ENCODE measurements around the gene SEC24D. TPM values are rescaled to one million over a fixed set of nuclear protein-coding genes. Genes with fewer than 3 reads are reported as not detected.

SEC24D gene
- total RNA-seq, 1 experiment from 2014 or later = 13.4 TPM

GRCh38 chr4:118810991-118811764 is 24.7 kb downstream of the SEC24D start:
- Histone ChIP-seq H3K4me1 (ENCODE audit: control insufficient read depth, insufficient read depth, low read length) (no peaks in the 10 kb centered on the region), H3K36me3 (ENCODE audit: control insufficient read depth, insufficient read depth, low read length) (no peaks in the 10 kb centered on the region; the same call in 1 of the 2 replicates), H3K27ac (ENCODE audit: low read length) (no peak overlapping the region), H3K27me3 (ENCODE audit: control insufficient read depth, insufficient read depth, low read length) (no peaks in the 10 kb centered on the region), H3K4me3 (ENCODE audit: low read depth in 2 of 2, low read length in 2 of 2) (no peak overlapping the region), H3K9me3 (ENCODE audit: control insufficient read depth, insufficient read depth, low read depth, low read length) (no peaks in the 10 kb centered on the region)
- CTCF ChIA-PET = no interaction called here
- no peak for TF ChIP-seq TCF7L2 (IDR thresholded peaks at IDR 0.05; ENCODE audit: low read depth, low read length)
- no peak for TF ChIP-seq SIN3A (IDR thresholded peaks at IDR 0.05; ENCODE audit: borderline replicate concordance, insufficient read depth, low read depth, low read length)
- TF ChIP-seq POLR2AphosphoS5 (IDR thresholded peaks at IDR 0.05; ENCODE audit: low read depth, low read length) = no peak
- TF ChIP-seq, protein P1, sequence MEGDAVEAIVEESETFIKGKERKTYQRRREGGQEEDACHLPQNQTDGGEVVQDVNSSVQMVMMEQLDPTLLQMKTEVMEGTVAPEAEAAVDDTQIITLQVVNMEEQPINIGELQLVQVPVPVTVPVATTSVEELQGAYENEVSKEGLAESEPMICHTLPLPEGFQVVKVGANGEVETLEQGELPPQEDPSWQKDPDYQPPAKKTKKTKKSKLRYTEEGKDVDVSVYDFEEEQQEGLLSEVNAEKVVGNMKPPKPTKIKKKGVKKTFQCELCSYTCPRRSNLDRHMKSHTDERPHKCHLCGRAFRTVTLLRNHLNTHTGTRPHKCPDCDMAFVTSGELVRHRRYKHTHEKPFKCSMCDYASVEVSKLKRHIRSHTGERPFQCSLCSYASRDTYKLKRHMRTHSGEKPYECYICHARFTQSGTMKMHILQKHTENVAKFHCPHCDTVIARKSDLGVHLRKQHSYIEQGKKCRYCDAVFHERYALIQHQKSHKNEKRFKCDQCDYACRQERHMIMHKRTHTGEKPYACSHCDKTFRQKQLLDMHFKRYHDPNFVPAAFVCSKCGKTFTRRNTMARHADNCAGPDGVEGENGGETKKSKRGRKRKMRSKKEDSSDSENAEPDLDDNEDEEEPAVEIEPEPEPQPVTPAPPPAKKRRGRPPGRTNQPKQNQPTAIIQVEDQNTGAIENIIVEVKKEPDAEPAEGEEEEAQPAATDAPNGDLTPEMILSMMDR (IDR thresholded peaks at IDR 0.05) = no peak
- no TSS peak for BruUV-seq (replicated peaks)
- in situ Hi-C loops (cut with HindIII; ENCODE audit: low pct_unique_long_range_greater_than_20kb, low sequenced_read_pairs) (no loop called here), intact Hi-C loops (cut with micrococcal nuclease; ENCODE audit: unreplicated experiment) (no loop called here)
- ATAC-seq (no peak), DNase-seq (ENCODE audit: low read depth, low spot score) (no peak)
- POLR2A ChIA-PET = no interaction called here

- Histone ChIP-seq H3K27ac (ENCODE audit: low read length) (no peak overlapping the region), H3K9me3 (ENCODE audit: control insufficient read depth, insufficient read depth, low read depth, low read length) (no peaks in the 10 kb centered on the region), H3K4me1 (ENCODE audit: control insufficient read depth, insufficient read depth, low read length) (no peaks in the 10 kb centered on the region), H3K36me3 (ENCODE audit: control insufficient read depth, insufficient read depth, low read length) (no peaks in the 10 kb centered on the region), H3K27me3 (ENCODE audit: control insufficient read depth, insufficient read depth, low read length) (no peaks in the 10 kb centered on the region), H3K4me3 (ENCODE audit: low read depth in 2 of 2, low read length in 2 of 2) (no peak overlapping the region)
- intact Hi-C loops (cut with micrococcal nuclease; ENCODE audit: unreplicated experiment) (no loop called here), in situ Hi-C loops (cut with HindIII; ENCODE audit: low pct_unique_long_range_greater_than_20kb, low sequenced_read_pairs) (no loop called here)
- ChIA-PET POLR2A (no interaction called here), CTCF (no interaction called here)
- DNase-seq (ENCODE audit: low read depth, low spot score) = no peak
- TF ChIP-seq, protein P1 (IDR thresholded peaks at IDR 0.05) = no peak
- TF ChIP-seq SIN3A (IDR thresholded peaks at IDR 0.05; ENCODE audit: borderline replicate concordance, insufficient read depth, low read depth, low read length) = no peak
- TF ChIP-seq POLR2AphosphoS5 (IDR thresholded peaks at IDR 0.05; ENCODE audit: low read depth, low read length) = no peak
- no peak for TF ChIP-seq TCF7L2 (IDR thresholded peaks at IDR 0.05; ENCODE audit: low read depth, low read length)
- TF ChIP-seq REST (IDR thresholded peaks at IDR 0.05; ENCODE audit: insufficient read depth in 1 of 2, low read depth in 2 of 2, low read length in 1 of 2) = no peak
- BruUV-seq (replicated peaks) = no TSS peak
- no peak for ATAC-seq
Observed at GRCh38 chr4:118807659-118808058, 28.3 kb downstream of the SEC24D start.

Measured in Panc1 (cell line).